Type B pancreatic cell (in vitro differentiated cells): ENCODE results near the gene NRXN2. TPM values are rescaled to one million over a fixed set of nuclear protein-coding genes. Genes with fewer than 3 reads are reported as not detected.

Experiments used
- DNase-seq: peaks from one replicate; pipeline ENCODE4 v3.0.0; 2021; ENCODE audit warnings: mixed read lengths; ENCODE audit not compliant: unreplicated experiment; ENCODE audit errors: extremely low spot score
- H3K27ac Mint-ChIP-seq: 2 replicates; pipeline ENCODE4 v1.8.0; 2021; ENCODE audit warnings: mild to moderate bottlenecking, mixed read lengths
- H3K27me3 Mint-ChIP-seq: 2 replicates; pipeline ENCODE4 v1.8.0; 2021; ENCODE audit warnings: mixed read lengths
- H3K36me3 Mint-ChIP-seq: 2 replicates; pipeline ENCODE4 v1.8.0; 2021; ENCODE audit warnings: mixed read lengths
- H3K4me1 Mint-ChIP-seq: one replicate; pipeline ENCODE4 v1.8.0; 2021; ENCODE audit warnings: mixed read lengths; ENCODE audit not compliant: unreplicated experiment
- H3K4me3 Mint-ChIP-seq: 2 replicates; pipeline ENCODE4 v1.8.0; 2021; ENCODE audit warnings: mild to moderate bottlenecking, mixed read lengths
- H3K9me3 Mint-ChIP-seq: 2 replicates; pipeline ENCODE4 v1.8.0; 2021; ENCODE audit warnings: mixed read lengths
- total RNA-seq: library from RNA; stranded (reverse); gene quantifications from 2 replicates; pipeline ENCODE4 v1.2.1, GENCODE V29; 2021; ENCODE audit warnings: low replicate concordance
- TF ChIP-seq, protein P1 (sequence below): fragments of 200-600 bp; sonication (generic); conservative IDR thresholded peaks from 2 replicates; pipeline ENCODE4 v1.5.0; 2021; ENCODE audit warnings: antibody characterized with exemption, mild to moderate bottlenecking

NRXN2 gene
- total RNA-seq, 1 donor from 2014 or later = 22.1 TPM

DNA sequence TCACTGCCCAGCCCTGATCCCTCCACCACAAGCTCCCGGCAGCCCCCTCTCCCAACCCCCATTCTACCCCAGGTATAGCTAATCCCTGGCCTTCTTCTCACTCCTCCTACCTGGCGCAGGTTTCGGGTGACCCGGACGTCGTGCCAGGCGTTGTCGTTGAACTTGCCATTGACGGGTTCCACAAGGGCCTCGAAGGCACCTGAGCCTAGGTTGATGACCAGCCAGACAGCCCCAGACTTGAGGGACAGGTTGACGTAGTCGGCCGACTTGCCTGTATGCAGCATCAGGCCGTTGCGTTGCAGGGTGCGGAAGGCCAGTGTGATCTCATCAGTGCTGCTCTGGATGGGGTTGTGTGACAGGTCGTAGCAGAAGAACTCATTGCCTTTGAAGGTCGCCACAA is 37.5 kb downstream of the NRXN2 start:
- TF ChIP-seq, protein P1, sequence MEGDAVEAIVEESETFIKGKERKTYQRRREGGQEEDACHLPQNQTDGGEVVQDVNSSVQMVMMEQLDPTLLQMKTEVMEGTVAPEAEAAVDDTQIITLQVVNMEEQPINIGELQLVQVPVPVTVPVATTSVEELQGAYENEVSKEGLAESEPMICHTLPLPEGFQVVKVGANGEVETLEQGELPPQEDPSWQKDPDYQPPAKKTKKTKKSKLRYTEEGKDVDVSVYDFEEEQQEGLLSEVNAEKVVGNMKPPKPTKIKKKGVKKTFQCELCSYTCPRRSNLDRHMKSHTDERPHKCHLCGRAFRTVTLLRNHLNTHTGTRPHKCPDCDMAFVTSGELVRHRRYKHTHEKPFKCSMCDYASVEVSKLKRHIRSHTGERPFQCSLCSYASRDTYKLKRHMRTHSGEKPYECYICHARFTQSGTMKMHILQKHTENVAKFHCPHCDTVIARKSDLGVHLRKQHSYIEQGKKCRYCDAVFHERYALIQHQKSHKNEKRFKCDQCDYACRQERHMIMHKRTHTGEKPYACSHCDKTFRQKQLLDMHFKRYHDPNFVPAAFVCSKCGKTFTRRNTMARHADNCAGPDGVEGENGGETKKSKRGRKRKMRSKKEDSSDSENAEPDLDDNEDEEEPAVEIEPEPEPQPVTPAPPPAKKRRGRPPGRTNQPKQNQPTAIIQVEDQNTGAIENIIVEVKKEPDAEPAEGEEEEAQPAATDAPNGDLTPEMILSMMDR = no peak

DNA sequence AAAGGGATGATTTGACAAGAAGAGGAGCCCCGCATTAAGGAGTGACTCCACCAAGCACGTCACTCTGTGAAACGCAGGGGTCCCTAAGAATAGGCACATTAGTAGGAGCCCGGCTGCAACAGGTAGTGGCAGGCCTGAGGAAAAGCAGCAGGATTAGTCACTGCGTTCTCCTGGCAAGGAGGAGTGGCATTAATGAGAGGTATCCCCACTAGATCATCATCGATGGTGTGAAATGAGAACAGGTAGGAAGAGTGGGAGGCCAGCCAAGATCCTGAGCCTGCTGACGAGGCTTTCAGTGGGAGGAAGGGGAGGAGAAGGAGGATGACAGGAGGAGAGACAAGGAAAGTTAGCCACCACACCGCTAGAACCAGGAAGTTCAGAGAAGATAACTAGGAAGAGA is 38.6 kb downstream of the NRXN2 start:
- Mint-ChIP-seq H3K27ac (no peak overlapping the region), H3K27me3 (peaks cover 47% of the 10 kb centered on the region), H3K9me3 (no peaks in the 10 kb centered on the region), H3K36me3 (no peaks in the 10 kb centered on the region), H3K4me1 (peaks cover 17% of the 10 kb centered on the region), H3K4me3 (no peak overlapping the region)
- no peak for DNase-seq
- TF ChIP-seq, protein P1 = no peak

More for the DNA sequence above, 37.5 kb downstream of the NRXN2 start:
- Mint-ChIP-seq H3K4me1 (peaks cover 17% of the 10 kb centered on the region), H3K4me3 (no peak overlapping the region), H3K27me3 (peaks cover 38% of the 10 kb centered on the region), H3K9me3 (no peaks in the 10 kb centered on the region), H3K27ac (no peak overlapping the region), H3K36me3 (no peaks in the 10 kb centered on the region)
- no peak for DNase-seq

DNA sequence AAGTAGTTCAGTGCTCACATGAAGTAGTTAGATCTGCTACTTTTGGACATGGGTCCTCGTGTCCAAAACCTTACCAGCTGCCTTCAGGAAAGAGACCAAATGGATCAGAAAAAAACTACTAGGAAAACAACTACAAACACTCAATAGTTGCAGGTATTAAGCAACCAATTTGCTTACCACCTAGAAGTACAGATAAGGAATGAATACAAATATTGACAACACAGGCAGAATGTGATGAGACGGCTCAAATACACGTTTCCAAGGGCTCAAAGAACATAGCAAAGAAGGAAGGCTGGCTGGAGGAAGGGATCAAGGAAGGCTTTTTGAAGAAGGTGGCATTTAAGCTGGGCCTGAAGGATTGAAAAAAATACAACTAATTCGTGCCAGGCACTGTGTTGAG is 41.8 kb downstream of the NRXN2 start:
- Mint-ChIP-seq H3K27ac (no peak overlapping the region), H3K27me3 (peaks cover 73% of the 10 kb centered on the region), H3K9me3 (no peaks in the 10 kb centered on the region), H3K36me3 (no peaks in the 10 kb centered on the region), H3K4me1 (no peaks in the 10 kb centered on the region), H3K4me3 (no peak overlapping the region)
- DNase-seq = no peak
- TF ChIP-seq, protein P1 = no peak

DNA sequence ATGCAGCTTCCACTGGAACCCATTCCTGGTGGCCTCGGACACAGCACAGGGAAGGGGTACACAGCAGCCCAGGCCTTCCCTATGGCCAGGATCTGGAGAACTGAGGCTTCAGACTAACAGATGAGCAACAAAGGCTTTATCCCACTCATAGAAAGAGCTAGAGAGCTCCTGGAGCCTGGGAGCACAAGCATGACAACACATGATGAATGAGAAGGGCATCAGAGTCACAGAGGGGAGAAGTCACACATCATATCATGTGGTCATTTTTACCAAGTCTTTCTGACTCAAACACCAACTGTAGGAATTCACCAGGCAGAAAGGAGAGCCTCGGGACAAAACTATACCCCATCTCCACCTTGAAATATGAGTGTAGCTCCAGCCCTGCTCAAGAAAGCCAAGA is 43.2 kb downstream of the NRXN2 start:
- H3K36me3 Mint-ChIP-seq = no peaks in the 10 kb centered on the region
- DNase-seq = no peak
- no peak overlapping the region for H3K4me3 Mint-ChIP-seq
- no peak overlapping the region for H3K27ac Mint-ChIP-seq
- no peaks in the 10 kb centered on the region for H3K4me1 Mint-ChIP-seq
- TF ChIP-seq, protein P1 = no peak
- no peaks in the 10 kb centered on the region for H3K9me3 Mint-ChIP-seq
- H3K27me3 Mint-ChIP-seq = peaks cover 79% of the 10 kb centered on the region

DNA sequence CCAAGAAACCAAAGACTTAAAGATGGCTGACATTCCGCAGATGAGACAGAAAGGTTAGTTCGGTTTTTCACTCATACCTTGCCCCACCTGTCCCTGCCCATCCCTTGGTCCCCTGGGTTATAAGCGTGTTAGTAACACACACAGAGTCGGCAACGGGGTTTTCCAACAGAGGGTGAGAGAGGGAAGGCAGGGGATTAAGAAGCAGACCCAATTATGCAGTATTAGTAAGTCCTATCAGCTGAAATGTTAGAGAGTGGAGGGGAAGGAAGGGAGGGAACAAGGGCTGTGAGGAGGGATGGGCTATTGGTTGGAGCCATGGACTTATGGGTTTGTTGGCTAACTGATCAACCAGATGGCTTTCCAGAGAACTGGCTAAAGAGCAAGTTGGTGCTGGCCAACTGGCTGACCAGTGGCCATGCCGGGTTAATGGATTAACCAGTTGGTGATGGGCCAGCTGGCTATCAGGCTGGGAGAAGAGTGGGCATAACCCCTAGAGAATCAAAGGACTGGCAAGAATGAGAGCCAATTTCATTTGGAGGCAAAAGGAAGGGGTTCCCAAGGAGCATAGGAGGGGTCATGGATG is 45.5 kb downstream of the NRXN2 start:
- Mint-ChIP-seq H3K36me3 (no peaks in the 10 kb centered on the region), H3K27me3 (peaks cover 79% of the 10 kb centered on the region), H3K27ac (peak overlapping the region; percentile 20), H3K4me3 (no peak overlapping the region), H3K4me1 (no peaks in the 10 kb centered on the region), H3K9me3 (no peaks in the 10 kb centered on the region)
- TF ChIP-seq, protein P1 = no peak
- DNase-seq = no peak

DNA sequence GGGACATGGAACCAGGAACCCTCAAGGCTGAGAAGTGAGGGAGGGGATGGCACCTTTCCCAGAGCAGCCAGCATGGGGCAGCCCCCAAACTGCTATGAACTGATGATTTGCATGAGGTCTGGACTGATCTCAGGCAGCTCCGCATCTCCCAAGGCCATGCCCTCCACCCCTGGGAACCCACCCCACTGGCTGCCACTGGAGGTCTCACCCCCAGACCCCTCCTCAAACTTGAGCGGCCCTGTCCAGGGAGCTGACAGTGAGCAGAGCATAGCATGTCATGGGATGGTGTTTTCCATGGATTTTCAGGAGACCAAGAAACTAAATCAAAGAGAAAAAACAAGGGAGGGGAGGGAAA is 46.8 kb downstream of the NRXN2 start:
- Mint-ChIP-seq H3K9me3 (no peaks in the 10 kb centered on the region), H3K27me3 (peaks cover 83% of the 10 kb centered on the region), H3K4me3 (no peak overlapping the region), H3K4me1 (no peaks in the 10 kb centered on the region), H3K27ac (no peak overlapping the region), H3K36me3 (no peaks in the 10 kb centered on the region)
- TF ChIP-seq, protein P1 = no peak
- no peak for DNase-seq
